Adrenal gland (tissue), 12 donors: ENCODE data around the gene SIL1. TPM values are rescaled to one million over a fixed set of nuclear protein-coding genes. Genes with fewer than 3 reads are reported as not detected.

ENCODE experiments used
- DNase-seq, 7 donors: peaks; one replicate each; pipeline ENCODE4 v3.0.0-alpha.2; 2019 to 2020
- H3K27ac ChIP-seq, 5 donors: fragments of 200-600 bp; sonication (generic) in 4 of 5; 1 replicate in 3 of 5; 2 replicates in 2 of 5; pipeline versions ENCODE4 v1.5.1 to v1.8.0; 2016 to 2020; ENCODE audit warnings: mild to moderate bottlenecking in 1 of 5
- H3K27me3 ChIP-seq: fragments of 200-600 bp; 2 replicates; pipeline ENCODE4 v1.8.0; 2021
- H3K36me3 ChIP-seq, 2 donors: fragments of 200-600 bp; replicated peaks in 1 of 2; 1 replicate in 1 of 2; 2 replicates in 1 of 2; pipeline versions ENCODE4 v1.5.1 to v1.8.0; 2018 to 2022
- H3K4me1 ChIP-seq, 2 donors: fragments of 200-600 bp; replicated peaks in 1 of 2; 1 replicate in 1 of 2; 2 replicates in 1 of 2; pipeline versions ENCODE4 v1.5.1 to v1.8.0; 2018 to 2021
- H3K4me3 ChIP-seq, 4 donors: fragments of 200-600 bp; sonication (generic) in 3 of 4; one replicate each; pipeline ENCODE4 v1.5.1; 2016 to 2018
- H3K9me3 ChIP-seq, 3 donors: fragments of 200-600 bp; sonication (generic) in 1 of 3; replicated peaks in 1 of 3; 1 replicate in 2 of 3; 2 replicates in 1 of 3; pipeline versions ENCODE4 v1.5.1 to v1.8.0; 2016 to 2021
- CTCF ChIP-seq, 6 experiments: fragments of 450-650 bp in 4 of 6; fragments of 200-600 bp in 2 of 6; sonication (generic) in 1 of 6; IDR thresholded peaks; 1 replicate in 5 of 6; 2 replicates in 1 of 6; pipeline versions ENCODE4 v1.5.1 to v1.8.0; 2016 to 2021; ENCODE audit warnings: antibody characterized with exemption in 6 of 6, mild to moderate bottlenecking in 2 of 6, moderate library complexity in 1 of 6
- POLR2A ChIP-seq, 2 donors: fragments of 450-650 bp; IDR thresholded peaks; one replicate each; pipeline ENCODE4 v1.6.1; 2017; ENCODE audit warnings: antibody characterized with exemption in 2 of 2, mild to moderate bottlenecking in 2 of 2, moderate library complexity in 1 of 2
- WGBS, 4 donors: extraction: QIAGEN DNeasy Blood & Tissue Kit in 2 of 4; methylation state at CpG; one replicate each; pipeline versions ENCODE4 v1.1.5 to v1.1.7; 2013 to 2017; 5-methylcytosine and 5-hydroxymethylcytosine counted together
- intact Hi-C, 2 donors: fragments of 100-400 bp; cut with DNase I; formaldehyde crosslinking; loops; one replicate each; pipeline versions ENCODE4 v1.14.1 to v1.15.0; 2022 to 2023
- polyA plus RNA-seq, 3 donors: library from polyadenylated mRNA; stranded (reverse); fragments of 200-250 nt in 2 of 3; fragments of 350-450 nt in 1 of 3; fragmentation: Illumina TruSeq in 1 of 3; extraction: RNeasy Lipid Tissue Mini Kit (QIAGEN cat#74804) in 1 of 3; gene quantifications; one replicate each; pipeline ENCODE4 v1.2.3, GENCODE V29; 2013 to 2014
- total RNA-seq, 9 donors: library from RNA; depleted of rRNA in 4 of 9; stranded (reverse); fragments of >200 nt in 4 of 9; fragments of 120-200 nt in 1 of 9; fragmentation: NEBNext Ultra II Directional in 1 of 9; extraction: Animal tissue kit (Norgen Biotek cat#: 25700) in 1 of 9; gene quantifications; one replicate each; pipeline versions ENCODE4 v1.1.0 to v1.2.4, GENCODE V29; 2013 to 2023
- donor health status: healthy with polysubstance abuse.
- donor health status: Bipolar disorder and iron deficiency.
- donor health status: DM: yes; HTN: yes; CAD: no.
- donor health status: DM: no; HTN: no; CAD: no.
- donor health status: DM: no; HTN: no; CAD: no.
- donor health status: DM: yes; HTN: yes; CAD: no.

SIL1 gene
- total and polyA plus RNA-seq, 12 donors, result 81.9 to 313 (median 142) TPM

- Histone ChIP-seq H3K27ac (peak overlapping the region in 4 of 5 donors; percentile 8 to 72 (median 38)), H3K4me1 (peaks cover 11 to 14% of the 10 kb centered on the region in 2 donors), H3K27me3 (no peaks in the 10 kb centered on the region), H3K36me3 (peaks cover 0 to 73% of the 10 kb centered on the region in 2 donors), H3K9me3 (no peaks in the 10 kb centered on the region), H3K4me3 (no peak overlapping the region)
- intact Hi-C loops, result loop anchor here in 1 of 2 donors (10.0 kb wide), 1 partner anchor 283 kb away; no protein-coding TSS in a partner anchor
- TF ChIP-seq CTCF (IDR thresholded peaks at IDR 0.05) (no peak), POLR2A (IDR thresholded peaks at IDR 0.05) (no peak)
- DNase-seq, result peak; percentile 79 to 95 (median 89)
- 36 to 44% (median 41%) methylated on average over 7 of the region's 7 CpGs for WGBS, 4 donors
Observed at GRCh38 chr5:138927979-138928378, 270.2 kb downstream of the SIL1 start.

- intact Hi-C loops, result loop anchor here in 1 of 2 donors (10.0 kb wide), 1 partner anchor 283 kb away; no protein-coding TSS in a partner anchor
- 69 to 83% (median 72%) methylated on average over 8 of the region's 8 CpGs for WGBS, 4 donors
- DNase-seq, result no peak
- no peaks in the 10 kb centered on the region for H3K9me3 ChIP-seq
- H3K27me3 ChIP-seq, result no peaks in the 10 kb centered on the region
- TF ChIP-seq CTCF (IDR thresholded peaks at IDR 0.05) (no peak), POLR2A (IDR thresholded peaks at IDR 0.05) (no peak)
- H3K4me1 ChIP-seq, result peaks cover 11 to 14% of the 10 kb centered on the region in 2 donors
- peak overlapping the region in 3 of 5 donors; percentile 10 to 72 (median 66) for H3K27ac ChIP-seq
- peaks cover 0 to 68% of the 10 kb centered on the region in 2 donors for H3K36me3 ChIP-seq
- no peak overlapping the region for H3K4me3 ChIP-seq
Observed at GRCh38 chr5:138927544-138927943, 270.6 kb downstream of the SIL1 start.

GRCh38 chr5:138926688-138927448, 271.3 kb downstream of the SIL1 start:
- peak in 1 of 7 donors; percentile 11 for DNase-seq
- peaks cover 0 to 62% of the 10 kb centered on the region in 2 donors for H3K36me3 ChIP-seq
- intact Hi-C loops, result loop anchor here in 1 of 2 donors (10.0 kb wide), 1 partner anchor 282 kb away; no protein-coding TSS in a partner anchor

More at GRCh38 chr5:138926688-138927448, 271.3 kb downstream of the SIL1 start:
- H3K4me1 ChIP-seq, result peaks cover 11 to 14% of the 10 kb centered on the region in 2 donors
- no peaks in the 10 kb centered on the region for H3K27me3 ChIP-seq
- no peak overlapping the region for H3K4me3 ChIP-seq
- H3K27ac ChIP-seq, result peak overlapping the region in 1 of 5 donors; percentile 72
- TF ChIP-seq POLR2A (IDR thresholded peaks at IDR 0.05) (no peak), CTCF (IDR thresholded peaks at IDR 0.05) (no peak)
- H3K9me3 ChIP-seq, result no peaks in the 10 kb centered on the region
- 90 to 93% (median 91%) methylated on average over 16 of the region's 16 CpGs for WGBS, 4 donors
